HG03565 (cell line): Measurements from ENCODE around the gene ANKS4B.
A peak's percentile ranks its signal among the peaks of the same experiment; 100 is the strongest.
"Not testable (repeated sequence)": the region's sequence is repeated elsewhere in the genome, so short reads cannot be mapped to it uniquely, and the experiment has no call there.

Experiments
- ATAC-seq: cut with Tn5 transposase; IDR thresholded peaks from one replicate; pipeline ENCODE4 v1.9.1; 2021; ENCODE audit warnings: mild to moderate bottlenecking, moderate library complexity; ENCODE audit not compliant: unreplicated experiment

The ANKS4B gene

DNA sequence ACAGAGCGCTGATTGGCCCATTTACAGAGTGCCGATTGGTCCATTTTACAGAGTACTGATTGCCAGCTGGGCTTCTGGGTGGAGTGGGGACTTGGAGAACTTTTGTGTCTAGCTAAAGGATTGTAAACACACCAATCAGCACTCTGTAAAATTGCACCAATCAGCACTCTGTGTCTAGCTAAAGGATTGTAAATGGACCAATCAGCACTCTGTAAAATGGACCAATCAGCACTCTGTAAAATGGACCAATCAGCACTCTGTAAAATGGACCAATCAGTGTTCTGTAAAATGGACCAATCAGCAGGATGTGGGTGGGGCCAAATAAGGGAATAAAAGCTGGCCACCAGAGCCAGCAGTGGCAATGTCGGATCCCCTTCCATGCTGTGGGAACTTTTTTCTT, 56.3 kb downstream of the ANKS4B start:
- not testable (repeated sequence) for ATAC-seq

DNA sequence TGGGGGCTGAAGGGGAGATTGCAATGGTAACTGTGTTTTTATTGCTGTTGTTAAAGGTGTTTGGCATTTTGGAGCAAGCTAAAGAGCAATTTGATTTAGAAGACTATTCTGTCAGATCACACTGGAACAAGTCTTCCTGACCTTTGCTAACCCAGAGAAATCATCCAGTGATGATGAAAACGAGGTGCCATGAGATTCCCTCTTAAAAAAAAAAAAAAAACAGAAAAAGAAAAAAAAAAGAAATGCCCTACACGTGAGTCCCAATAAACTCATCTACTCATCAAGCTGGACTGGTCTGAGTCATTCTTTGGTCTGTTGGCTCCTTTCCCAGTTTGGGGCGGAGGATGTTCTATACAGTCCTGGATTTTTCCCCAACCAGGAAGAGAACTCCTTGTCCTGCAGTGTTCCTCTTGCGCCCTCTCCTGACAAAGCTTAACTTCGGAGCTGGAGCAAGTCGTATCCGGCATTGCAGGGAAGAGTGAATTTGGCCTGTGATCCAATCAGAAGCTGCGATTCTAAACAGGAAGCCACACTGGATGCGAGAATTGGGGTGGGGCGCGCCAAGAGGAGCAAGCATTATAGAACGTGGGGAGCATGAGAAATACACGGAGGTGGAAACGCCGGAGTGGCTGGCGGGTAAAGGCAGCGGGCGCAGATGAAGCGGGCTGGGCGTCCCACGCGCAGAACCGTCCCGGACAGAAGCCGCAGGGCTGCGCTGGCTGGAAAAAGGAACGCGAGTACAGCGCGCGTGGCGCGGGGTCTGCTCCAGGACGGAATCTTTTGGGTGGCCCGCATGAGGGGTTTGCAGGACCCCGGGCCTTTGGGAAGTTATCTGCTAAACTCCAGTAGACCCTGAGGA, 67.0 kb downstream of the ANKS4B start:
- peak; percentile 54 for ATAC-seq

DNA sequence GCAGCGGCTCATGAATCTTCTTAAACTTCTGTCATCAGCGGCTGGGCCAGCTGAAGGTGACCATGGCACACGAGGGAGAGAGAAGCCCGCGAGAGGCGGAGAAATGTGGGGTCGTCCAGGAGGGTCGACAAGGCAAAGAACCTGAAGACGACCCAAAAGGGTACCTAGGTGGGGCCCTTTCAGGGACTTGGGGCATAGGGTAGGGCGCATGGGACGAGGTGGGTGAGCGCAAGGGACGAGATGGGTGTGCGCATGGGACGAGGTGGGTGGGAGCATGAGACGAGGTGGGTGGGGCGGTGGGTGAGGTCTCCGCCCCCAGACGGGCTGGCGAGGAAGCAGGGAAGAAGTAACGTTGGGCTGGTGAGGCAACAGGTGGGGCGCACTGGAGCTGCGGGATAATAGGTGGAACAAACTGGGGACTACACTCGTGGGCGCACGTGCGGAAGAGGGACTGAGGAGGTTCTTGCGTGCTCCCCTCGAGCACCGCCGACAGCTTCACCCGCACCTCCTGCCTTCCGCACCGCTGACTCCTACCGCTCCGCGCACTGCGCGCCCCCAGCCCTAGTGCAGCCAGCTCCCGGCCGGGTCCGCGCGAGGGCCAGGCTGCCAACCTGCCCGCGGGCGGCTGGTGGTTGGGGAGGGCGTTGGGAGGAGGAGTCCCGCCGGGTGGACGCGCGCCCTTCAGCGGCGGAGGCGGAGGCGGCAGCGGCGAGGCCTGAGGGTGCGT, 67.8 kb downstream of the ANKS4B start:
- ATAC-seq = no peak

DNA sequence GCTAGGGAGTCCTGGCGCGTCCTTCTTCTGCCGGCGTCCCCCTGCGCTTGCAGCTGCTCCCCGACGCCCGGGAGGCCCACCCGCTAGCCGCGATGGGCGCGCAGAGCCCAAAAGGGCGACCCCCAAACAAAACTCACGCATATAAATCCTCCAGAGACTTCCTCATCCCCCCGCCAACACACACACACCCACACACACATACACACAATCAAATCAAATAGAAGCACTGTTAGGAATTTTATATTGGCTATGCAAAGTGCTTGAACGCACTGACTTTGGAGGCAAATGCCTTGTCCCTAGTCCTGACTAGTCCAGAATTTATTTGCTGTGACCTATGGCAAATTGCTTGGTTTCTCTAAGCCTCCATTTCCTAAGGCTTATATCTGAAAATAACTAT, 68.4 kb downstream of the ANKS4B start:
- ATAC-seq = no peak

DNA sequence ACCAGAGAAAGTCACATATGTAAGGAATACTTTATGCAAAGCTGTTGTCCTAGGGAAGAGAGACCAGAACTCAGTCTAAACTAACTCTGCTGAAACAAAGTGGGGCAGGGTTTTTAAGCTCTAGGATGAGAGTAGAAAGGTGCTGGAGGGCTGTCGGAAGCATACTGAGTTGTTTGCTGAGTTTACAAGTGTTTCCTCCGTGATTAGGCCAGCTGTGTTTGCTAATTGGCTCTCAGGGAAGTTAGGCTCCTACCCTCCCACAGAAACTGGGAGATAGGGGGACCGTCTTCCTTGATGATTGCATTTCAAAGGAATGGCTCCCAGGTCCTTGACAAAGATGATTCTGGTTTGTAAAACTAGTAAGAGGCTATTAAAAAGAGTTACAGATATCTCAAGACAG, 69.0 kb downstream of the ANKS4B start:
- ATAC-seq = no peak

DNA sequence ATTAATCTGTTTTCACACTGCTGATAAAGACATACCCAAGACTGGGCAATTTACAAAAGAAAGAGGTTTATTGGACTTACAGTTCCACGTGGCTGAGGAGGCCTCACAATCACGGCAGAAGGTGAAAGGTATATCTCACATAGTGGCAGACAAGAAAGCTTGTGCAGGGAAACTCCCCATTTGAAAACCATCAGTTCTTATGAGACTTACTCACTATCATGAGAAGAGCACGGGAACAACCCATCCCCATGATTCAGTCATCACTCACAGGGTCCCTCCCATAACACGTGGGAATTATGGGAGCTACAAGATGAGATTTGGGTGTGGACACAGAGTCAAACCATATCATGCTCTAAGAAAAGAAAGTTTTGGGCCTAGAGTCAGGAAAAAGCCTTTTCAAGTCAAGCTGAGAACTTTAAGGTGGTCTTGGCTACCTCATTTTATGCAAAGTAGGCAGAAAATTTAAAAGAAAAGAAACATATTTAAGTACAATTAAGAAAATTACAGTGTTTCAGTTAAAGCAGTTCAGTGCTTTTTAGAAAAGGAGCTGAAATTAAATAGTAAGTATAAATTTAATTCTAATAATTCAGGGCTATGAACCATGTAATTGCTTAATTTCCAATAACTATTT, 69.5 kb downstream of the ANKS4B start:
- no peak for ATAC-seq
